GM12872 (cell line): ENCODE measurements around the gene RNF183.

Source experiments
- TF ChIP-seq, protein P1 (sequence below): IDR thresholded peaks from 3 replicates; pipeline ENCODE4 v1.5.1; 2011; ENCODE audit warnings: low read depth, mild to moderate bottlenecking, low read length, moderate library complexity; ENCODE audit not compliant: insufficient read depth

Gene RNF183

DNA sequence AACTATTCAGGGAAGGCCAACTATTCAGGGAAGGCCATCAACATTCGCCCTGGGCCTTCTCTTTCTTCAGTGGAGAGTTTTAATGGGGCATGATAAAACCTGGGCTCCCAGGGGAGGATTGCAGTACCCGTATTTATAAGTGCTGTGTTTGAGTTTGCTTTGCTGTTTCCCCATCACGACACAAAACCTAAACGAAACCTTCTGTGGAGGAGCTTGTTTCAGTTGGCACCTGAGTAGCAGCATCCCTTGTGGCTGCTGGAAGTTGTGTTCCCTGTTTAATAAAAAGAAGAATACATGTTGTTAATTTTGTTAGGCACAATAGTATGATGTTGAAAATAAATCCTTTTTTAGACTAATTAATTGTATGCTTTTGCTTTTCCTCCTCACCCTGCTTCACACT, 28.6 kb upstream of the RNF183 start:
- TF ChIP-seq, protein P1, sequence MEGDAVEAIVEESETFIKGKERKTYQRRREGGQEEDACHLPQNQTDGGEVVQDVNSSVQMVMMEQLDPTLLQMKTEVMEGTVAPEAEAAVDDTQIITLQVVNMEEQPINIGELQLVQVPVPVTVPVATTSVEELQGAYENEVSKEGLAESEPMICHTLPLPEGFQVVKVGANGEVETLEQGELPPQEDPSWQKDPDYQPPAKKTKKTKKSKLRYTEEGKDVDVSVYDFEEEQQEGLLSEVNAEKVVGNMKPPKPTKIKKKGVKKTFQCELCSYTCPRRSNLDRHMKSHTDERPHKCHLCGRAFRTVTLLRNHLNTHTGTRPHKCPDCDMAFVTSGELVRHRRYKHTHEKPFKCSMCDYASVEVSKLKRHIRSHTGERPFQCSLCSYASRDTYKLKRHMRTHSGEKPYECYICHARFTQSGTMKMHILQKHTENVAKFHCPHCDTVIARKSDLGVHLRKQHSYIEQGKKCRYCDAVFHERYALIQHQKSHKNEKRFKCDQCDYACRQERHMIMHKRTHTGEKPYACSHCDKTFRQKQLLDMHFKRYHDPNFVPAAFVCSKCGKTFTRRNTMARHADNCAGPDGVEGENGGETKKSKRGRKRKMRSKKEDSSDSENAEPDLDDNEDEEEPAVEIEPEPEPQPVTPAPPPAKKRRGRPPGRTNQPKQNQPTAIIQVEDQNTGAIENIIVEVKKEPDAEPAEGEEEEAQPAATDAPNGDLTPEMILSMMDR = no peak

DNA sequence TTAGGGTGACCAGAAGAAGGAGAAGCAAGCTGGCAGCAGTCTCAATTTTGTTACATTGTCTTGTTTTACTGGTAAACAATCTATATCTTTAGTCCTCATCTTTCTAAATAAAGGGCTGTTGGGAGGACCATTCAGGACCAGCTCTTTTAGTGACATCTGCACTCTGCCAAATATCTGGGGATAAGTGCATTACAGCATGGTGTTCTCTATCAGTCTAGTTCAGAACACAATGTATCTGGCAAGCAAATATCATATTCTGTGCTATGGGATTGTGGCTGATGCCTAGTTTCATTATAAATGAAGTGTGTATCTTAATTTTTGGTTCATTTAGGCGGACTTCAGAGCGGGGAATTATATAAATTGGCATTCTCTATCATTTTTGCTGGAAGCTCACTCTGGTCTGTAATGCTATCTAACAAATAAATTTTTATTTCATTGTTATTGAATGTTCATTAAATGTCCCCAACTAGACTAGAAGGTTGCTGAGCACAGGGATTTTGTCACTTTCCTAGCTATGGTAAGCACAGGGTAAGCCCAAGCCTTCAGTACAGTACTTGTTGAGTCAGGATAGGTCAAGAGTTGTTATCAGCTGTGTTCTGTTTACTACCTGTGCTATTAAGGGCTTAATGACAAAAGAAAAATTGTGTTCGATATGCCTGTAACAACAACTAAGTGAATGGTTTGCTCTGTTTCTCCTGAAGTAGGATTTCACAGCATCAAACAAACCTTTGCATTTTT, 25.0 kb upstream of the RNF183 start:
- TF ChIP-seq, protein P1 = no peak

DNA sequence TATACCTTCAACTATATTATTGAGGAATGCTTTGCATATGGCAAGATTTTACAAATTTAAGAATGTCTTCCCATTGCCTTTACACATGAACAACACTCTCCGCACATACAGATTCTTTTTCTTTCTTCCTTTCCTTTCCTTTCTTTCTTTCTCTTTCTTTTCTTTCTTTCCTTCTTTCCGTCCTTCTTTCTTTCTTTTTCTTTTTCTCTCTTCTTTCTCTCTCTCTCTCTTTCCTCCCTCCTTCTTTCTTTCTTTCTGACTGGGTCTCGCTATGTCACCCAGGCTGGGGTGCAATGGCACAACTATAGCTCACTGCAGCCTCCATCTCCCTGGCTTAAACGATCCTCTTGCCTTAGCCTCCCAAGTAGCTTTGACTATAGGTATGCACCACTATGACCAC, 23.1 kb upstream of the RNF183 start:
- TF ChIP-seq, protein P1 = no peak

DNA sequence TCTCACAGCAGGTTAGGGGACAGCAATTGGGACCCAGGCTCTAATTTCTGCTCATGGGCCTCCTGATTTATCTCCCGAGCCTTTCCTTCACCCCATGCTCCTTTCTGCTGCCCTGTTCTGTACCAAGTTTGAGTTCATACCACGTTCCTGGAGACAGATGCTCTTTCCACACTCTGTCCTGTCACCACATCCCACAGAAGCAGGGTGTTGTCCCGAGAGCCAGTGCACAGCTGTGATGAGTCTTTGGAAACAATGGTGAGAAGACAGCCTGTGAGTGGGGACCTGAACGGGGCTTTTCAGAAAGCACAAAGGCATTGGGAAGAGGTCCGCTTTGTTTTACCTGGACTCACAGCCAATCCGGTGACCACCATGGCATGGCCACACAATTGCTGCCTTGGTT, 19.5 kb upstream of the RNF183 start:
- TF ChIP-seq, protein P1 = no peak

DNA sequence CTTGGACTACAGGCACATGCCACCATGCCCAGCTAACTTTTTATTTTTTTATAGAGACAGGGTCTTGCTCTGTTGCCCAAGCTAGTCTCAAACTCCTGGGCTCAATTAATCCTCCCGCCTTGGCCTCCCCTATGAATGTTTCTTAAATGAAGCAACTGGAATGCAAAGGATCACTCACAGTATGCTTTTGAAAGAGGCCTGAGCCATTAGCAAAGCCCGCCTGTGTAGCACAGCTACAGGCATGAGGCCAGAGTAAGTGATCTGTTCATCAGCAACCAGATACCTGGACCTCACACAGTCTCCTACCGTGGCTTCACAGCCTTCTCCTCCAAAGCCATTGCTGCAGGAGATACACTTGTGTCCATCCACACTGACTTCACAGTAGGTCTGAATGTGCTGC, 16.9 kb upstream of the RNF183 start:
- TF ChIP-seq, protein P1 = no peak

DNA sequence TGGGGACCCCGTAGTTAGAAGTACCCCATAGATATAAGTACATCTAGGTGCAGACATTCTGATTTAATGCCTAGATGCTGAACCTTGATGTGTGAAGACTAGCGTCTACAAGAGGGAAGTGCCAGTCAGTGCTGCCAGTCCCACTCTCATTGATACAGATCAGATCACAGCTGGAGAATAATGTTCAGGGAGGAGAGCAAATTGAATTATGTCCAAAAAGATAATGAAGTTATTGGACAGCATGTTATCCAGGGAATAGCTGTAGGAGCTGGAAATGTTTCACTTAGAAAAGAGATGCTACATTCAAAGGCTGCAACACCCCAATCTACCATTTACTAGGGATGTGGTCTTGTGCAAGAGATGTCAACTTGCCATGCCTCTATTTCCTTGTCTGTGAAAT, 15.9 kb upstream of the RNF183 start:
- TF ChIP-seq, protein P1 = no peak

DNA sequence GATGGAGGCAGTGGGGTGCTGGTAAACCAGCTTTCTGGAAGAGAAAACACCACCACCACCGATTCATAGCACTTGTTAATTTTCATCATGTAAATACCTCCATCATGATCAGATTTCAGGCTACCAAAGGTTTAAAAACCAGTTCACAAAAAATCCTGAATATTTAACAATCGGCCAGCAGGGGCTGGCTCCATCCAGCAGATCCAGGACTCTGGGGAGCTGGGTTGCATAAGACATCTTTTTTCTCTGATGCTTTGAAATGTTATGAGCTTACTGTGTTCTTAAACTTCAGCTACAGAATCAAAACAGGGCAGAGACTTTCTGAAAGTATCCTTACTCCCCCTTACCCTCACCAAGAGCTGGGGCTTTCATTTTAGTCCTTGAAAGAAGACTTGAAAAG, 14.6 kb upstream of the RNF183 start:
- TF ChIP-seq, protein P1 = no peak
